HG02678 (cell line): ENCODE results near the gene GTF2F2.
"Not testable (repeated sequence)": the region's sequence is repeated elsewhere in the genome, so short reads cannot be mapped to it uniquely, and the experiment has no call there.

Source experiments
- ATAC-seq: cut with Tn5 transposase; IDR thresholded peaks from one replicate; pipeline ENCODE4 v1.9.1; 2021; ENCODE audit warnings: mild to moderate bottlenecking, moderate library complexity; ENCODE audit not compliant: unreplicated experiment

GTF2F2 gene

GRCh38 chr13:45178349-45179162 is 58.2 kb downstream of the GTF2F2 start:
- no peak for ATAC-seq

- no peak for ATAC-seq
These were observed 59.1 kb downstream of the GTF2F2 start for GRCh38 chr13:45179428-45179827.

GRCh38 chr13:45180303-45180702 is 60.0 kb downstream of the GTF2F2 start:
- ATAC-seq, result no peak

- ATAC-seq, result no peak
These were observed 60.6 kb downstream of the GTF2F2 start for GRCh38 chr13:45180713-45181601.

GRCh38 chr13:45184693-45185092 is 64.4 kb downstream of the GTF2F2 start:
- no peak for ATAC-seq

GRCh38 chr13:45185286-45185685 is 65.0 kb downstream of the GTF2F2 start:
- ATAC-seq, result no peak

- not testable (repeated sequence) for ATAC-seq
These were observed 68.8 kb downstream of the GTF2F2 start for GRCh38 chr13:45189077-45189476.

GRCh38 chr13:45189511-45189910 is 69.2 kb downstream of the GTF2F2 start:
- not testable (repeated sequence) for ATAC-seq

GRCh38 chr13:45191874-45192273 is 71.6 kb downstream of the GTF2F2 start:
- ATAC-seq, result no peak

GRCh38 chr13:45194081-45194939 is 74.0 kb downstream of the GTF2F2 start:
- no peak for ATAC-seq

- ATAC-seq, result no peak
These were observed 75.1 kb downstream of the GTF2F2 start for GRCh38 chr13:45195421-45195820.

- no peak for ATAC-seq
These were observed 75.8 kb downstream of the GTF2F2 start for GRCh38 chr13:45196096-45196495.

GRCh38 chr13:45196622-45197021 is 76.3 kb downstream of the GTF2F2 start:
- no peak for ATAC-seq

- ATAC-seq, result no peak
These were observed 77.7 kb downstream of the GTF2F2 start for GRCh38 chr13:45198041-45198440.

GRCh38 chr13:45198924-45199323 is 78.6 kb downstream of the GTF2F2 start:
- ATAC-seq, result no peak

- no peak for ATAC-seq
These were observed 79.4 kb downstream of the GTF2F2 start for GRCh38 chr13:45199711-45200110.

GRCh38 chr13:45200701-45201232 is 80.5 kb downstream of the GTF2F2 start, which contains the start of gene KCTD4:
KCTD4 (minus strand) TSS chr13:45201045; CDS start chr13:45194567, 6,478 bp downstream.
- ATAC-seq, result no peak

- ATAC-seq, result no peak
These were observed 84.8 kb downstream of the GTF2F2 start for GRCh38 chr13:45205124-45205523.

GRCh38 chr13:45206340-45206739 is 86.0 kb downstream of the GTF2F2 start:
- ATAC-seq, result no peak

- ATAC-seq, result no peak
These were observed 87.0 kb downstream of the GTF2F2 start for GRCh38 chr13:45207319-45207718.

- no peak for ATAC-seq
These were observed 87.8 kb downstream of the GTF2F2 start for GRCh38 chr13:45208132-45208531.
